Endodermal cell (in vitro differentiated cells): ENCODE measurements around the gene RTN1. TPM values are rescaled to one million over a fixed set of nuclear protein-coding genes. Genes with fewer than 3 reads are reported as not detected.
A peak's percentile ranks its signal among the peaks of the same experiment; 100 is the strongest.

Source experiments
- DNase-seq: peaks from one replicate; pipeline ENCODE4 v3.0.0-alpha.2; 2017
- H3K27ac ChIP-seq: 2 replicates; pipeline ENCODE4 v1.5.1; 2013; ENCODE audit warnings: mild to moderate bottlenecking, low read depth, low read length, moderate library complexity
- H3K27me3 ChIP-seq: 2 replicates; pipeline ENCODE4 v1.6.1; 2013; ENCODE audit warnings: mild to moderate bottlenecking, low read length, moderate library complexity; ENCODE audit not compliant: insufficient read depth, control insufficient read depth, poor library complexity, severe bottlenecking
- H3K36me3 ChIP-seq: 2 replicates; pipeline ENCODE4 v1.7.0; 2013; ENCODE audit warnings: mild to moderate bottlenecking, low read length, moderate library complexity; ENCODE audit not compliant: control insufficient read depth, insufficient read depth
- H3K4me1 ChIP-seq: one replicate; pipeline ENCODE4 v1.7.0; 2013; ENCODE audit warnings: low read length; ENCODE audit not compliant: control insufficient read depth, insufficient read depth
- H3K4me3 ChIP-seq: 2 replicates; pipeline ENCODE4 v1.5.1; 2013; ENCODE audit warnings: mild to moderate bottlenecking, low read length, moderate library complexity
- H3K9ac ChIP-seq: 2 replicates; pipeline ENCODE4 v1.6.1; 2013; ENCODE audit warnings: mild to moderate bottlenecking, low read length, moderate library complexity; ENCODE audit not compliant: poor library complexity, severe bottlenecking; ENCODE audit errors: extremely low read depth
- H3K9me3 ChIP-seq: 2 replicates; pipeline ENCODE4 v1.6.1; 2013; ENCODE audit warnings: mild to moderate bottlenecking, low read length, moderate library complexity; ENCODE audit not compliant: control insufficient read depth
- H3K27ac Mint-ChIP-seq: 2 replicates; pipeline ENCODE4 v1.8.0; 2020; ENCODE audit warnings: mixed read lengths
- H3K27me3 Mint-ChIP-seq: 2 replicates; pipeline ENCODE4 v1.8.0; 2021; ENCODE audit warnings: mild to moderate bottlenecking, mixed read lengths; ENCODE audit not compliant: insufficient read depth
- H3K36me3 Mint-ChIP-seq: 2 replicates; pipeline ENCODE4 v1.8.0; 2020; ENCODE audit warnings: low read depth, mixed read lengths
- H3K4me1 Mint-ChIP-seq: 2 replicates; pipeline ENCODE4 v1.8.0; 2020; ENCODE audit warnings: mixed read lengths
- H3K4me3 Mint-ChIP-seq: 2 replicates; pipeline ENCODE4 v1.8.0; 2020; ENCODE audit warnings: mild to moderate bottlenecking, moderate library complexity, mixed read lengths
- H3K9me3 Mint-ChIP-seq: 2 replicates; pipeline ENCODE4 v1.8.0; 2020; ENCODE audit warnings: mild to moderate bottlenecking, mixed read lengths
- WGBS, 2 experiments: methylation state at CpG; one replicate each; pipeline versions ENCODE4 v1.1.5 to v1.1.7; 2013; ENCODE audit warnings: missing lambda C conversion rate in 2 of 2, mixed read lengths in 1 of 2; ENCODE audit not compliant: insufficient coverage in 1 of 2, insufficient read length in 1 of 2; 5-methylcytosine and 5-hydroxymethylcytosine counted together
- total RNA-seq, 2 donors: library from RNA; stranded (reverse); fragmentation: NEBNext Ultra II Directional in 1 of 2; extraction: Animal tissue kit (Norgen Biotek cat#: 25700) in 1 of 2; gene quantifications; 2 replicates in 1 of 2; 3 replicates in 1 of 2; pipeline ENCODE4 v1.2.1, GENCODE V29; 2021
- TF ChIP-seq, protein P1 (sequence below): fragments of 200-600 bp; sonication (generic); conservative IDR thresholded peaks from 2 replicates; pipeline ENCODE4 v1.5.0; 2021; ENCODE audit warnings: antibody characterized with exemption, mild to moderate bottlenecking

The RTN1 gene
- total RNA-seq, 2 donors from 2014 or later: 5.5 to 5.9 TPM

DNA sequence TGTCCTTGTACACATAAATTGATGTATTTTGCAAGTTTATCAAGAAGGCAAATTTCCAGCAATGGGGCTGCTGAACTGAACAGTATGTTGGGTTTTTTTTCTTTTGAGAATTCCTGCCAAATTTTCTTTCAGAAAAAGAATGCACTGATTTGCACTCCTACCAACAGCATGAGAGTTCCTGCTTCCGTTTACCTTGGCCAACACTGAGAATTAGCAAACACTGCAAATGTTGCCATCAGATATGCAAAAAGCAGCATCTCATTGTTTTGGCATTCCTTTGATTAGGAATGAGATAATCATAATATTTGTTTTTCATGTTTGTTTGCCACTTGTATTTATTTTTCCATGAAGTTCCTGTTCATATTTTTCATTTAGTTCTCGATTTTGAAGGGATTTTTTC lies 82.4 kb downstream of the RTN1 start:
- H3K27me3 Mint-ChIP-seq: no peaks in the 10 kb centered on the region
- WGBS, 2 experiments: 43% methylated on average over 2 of the region's 2 CpGs; no CpG with 5 or more reads in 1 of the 2 experiments
- H3K4me3 Mint-ChIP-seq: no peak overlapping the region
- H3K27me3 ChIP-seq: no peaks in the 10 kb centered on the region
- no peak overlapping the region for H3K27ac ChIP-seq
- H3K9me3 Mint-ChIP-seq: no peaks in the 10 kb centered on the region
- H3K4me1 ChIP-seq: peaks cover 18% of the 10 kb centered on the region
- H3K9me3 ChIP-seq: no peaks in the 10 kb centered on the region
- H3K4me3 ChIP-seq: peak overlapping the region; percentile 70
- H3K9ac ChIP-seq: no peak overlapping the region
- H3K4me1 Mint-ChIP-seq: peaks cover 38% of the 10 kb centered on the region
- H3K36me3 ChIP-seq: no peaks in the 10 kb centered on the region
- TF ChIP-seq, protein P1, sequence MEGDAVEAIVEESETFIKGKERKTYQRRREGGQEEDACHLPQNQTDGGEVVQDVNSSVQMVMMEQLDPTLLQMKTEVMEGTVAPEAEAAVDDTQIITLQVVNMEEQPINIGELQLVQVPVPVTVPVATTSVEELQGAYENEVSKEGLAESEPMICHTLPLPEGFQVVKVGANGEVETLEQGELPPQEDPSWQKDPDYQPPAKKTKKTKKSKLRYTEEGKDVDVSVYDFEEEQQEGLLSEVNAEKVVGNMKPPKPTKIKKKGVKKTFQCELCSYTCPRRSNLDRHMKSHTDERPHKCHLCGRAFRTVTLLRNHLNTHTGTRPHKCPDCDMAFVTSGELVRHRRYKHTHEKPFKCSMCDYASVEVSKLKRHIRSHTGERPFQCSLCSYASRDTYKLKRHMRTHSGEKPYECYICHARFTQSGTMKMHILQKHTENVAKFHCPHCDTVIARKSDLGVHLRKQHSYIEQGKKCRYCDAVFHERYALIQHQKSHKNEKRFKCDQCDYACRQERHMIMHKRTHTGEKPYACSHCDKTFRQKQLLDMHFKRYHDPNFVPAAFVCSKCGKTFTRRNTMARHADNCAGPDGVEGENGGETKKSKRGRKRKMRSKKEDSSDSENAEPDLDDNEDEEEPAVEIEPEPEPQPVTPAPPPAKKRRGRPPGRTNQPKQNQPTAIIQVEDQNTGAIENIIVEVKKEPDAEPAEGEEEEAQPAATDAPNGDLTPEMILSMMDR: no peak
- H3K36me3 Mint-ChIP-seq: no peaks in the 10 kb centered on the region
- no peak overlapping the region for H3K27ac Mint-ChIP-seq
- DNase-seq: no peak

DNA sequence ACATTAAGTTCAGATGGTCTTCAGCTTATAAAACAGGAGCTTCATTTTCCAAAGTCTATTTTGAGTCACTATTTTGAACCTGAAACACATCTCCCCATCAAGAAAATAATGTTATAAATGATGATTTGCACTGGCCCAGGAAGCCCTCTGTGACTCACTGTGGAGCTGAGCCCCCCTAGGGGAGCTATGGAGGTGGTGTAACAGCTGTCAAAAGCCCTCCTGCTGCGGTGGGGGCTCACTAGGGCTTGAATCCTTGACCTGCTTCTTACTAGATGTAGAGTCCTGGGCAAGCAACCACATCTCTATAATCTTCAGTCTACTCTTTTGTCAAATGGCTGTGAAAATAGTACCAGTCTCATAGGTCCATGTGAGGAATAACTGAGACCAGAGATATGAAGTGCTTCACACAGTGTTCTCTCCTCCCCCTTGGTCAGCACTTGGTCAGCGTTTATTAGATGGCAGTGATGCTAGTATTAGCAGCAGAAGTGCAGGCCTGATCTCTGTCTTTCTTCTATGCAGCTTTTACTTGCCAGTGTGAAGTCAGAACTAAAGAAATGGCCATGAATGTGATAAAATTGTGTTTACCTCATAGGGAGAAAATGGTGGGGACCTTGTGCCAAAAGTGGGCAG lies 83.4 kb downstream of the RTN1 start:
- TF ChIP-seq, protein P1: peak; percentile 64
- DNase-seq: peak; percentile 67
- Mint-ChIP-seq H3K27me3 (no peaks in the 10 kb centered on the region), H3K9me3 (no peaks in the 10 kb centered on the region), H3K36me3 (no peaks in the 10 kb centered on the region), H3K4me1 (peaks cover 47% of the 10 kb centered on the region), H3K4me3 (peak overlapping the region; percentile 0), H3K27ac (no peak overlapping the region)
- Histone ChIP-seq H3K4me1 (peaks cover 18% of the 10 kb centered on the region), H3K27ac (no peak overlapping the region), H3K9ac (no peak overlapping the region), H3K9me3 (no peaks in the 10 kb centered on the region), H3K36me3 (no peaks in the 10 kb centered on the region), H3K27me3 (no peaks in the 10 kb centered on the region), H3K4me3 (no peak overlapping the region)
- 63 to 70% methylated on average over 1 to 2 of the region's 2 CpGs for WGBS, 2 experiments

DNA sequence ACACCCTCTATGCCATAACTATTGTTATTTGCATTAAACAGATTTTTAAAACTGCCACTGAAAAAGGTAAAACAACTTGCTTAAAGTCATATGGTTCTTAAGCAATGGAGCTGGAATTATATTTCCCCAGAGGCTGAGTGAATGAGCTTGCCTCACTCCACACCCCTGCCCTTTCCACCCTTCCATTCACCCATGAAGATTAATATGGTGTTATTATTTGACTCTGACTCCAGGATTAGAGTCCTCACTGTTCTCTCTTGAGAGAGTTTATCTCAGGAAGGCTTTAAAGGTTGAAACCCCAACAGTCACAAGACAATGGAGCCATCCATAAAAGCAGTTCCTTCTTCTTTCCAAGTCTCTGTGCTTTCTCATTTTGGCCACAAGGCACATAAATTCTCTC lies 84.9 kb downstream of the RTN1 start:
- Histone ChIP-seq H3K36me3 (no peaks in the 10 kb centered on the region), H3K4me1 (peaks cover 18% of the 10 kb centered on the region), H3K27me3 (no peaks in the 10 kb centered on the region), H3K9me3 (no peaks in the 10 kb centered on the region), H3K4me3 (no peak overlapping the region), H3K27ac (no peak overlapping the region), H3K9ac (no peak overlapping the region)
- Mint-ChIP-seq H3K27ac (no peak overlapping the region), H3K4me3 (no peak overlapping the region), H3K4me1 (peaks cover 45% of the 10 kb centered on the region), H3K9me3 (no peaks in the 10 kb centered on the region), H3K27me3 (no peaks in the 10 kb centered on the region), H3K36me3 (no peaks in the 10 kb centered on the region)
- DNase-seq: no peak
- TF ChIP-seq, protein P1: no peak
